NCI-H1694 treated with DMSO at 0.1 percent for 48 hours (cell line): ENCODE results near the gene TKTL1.
"Not testable (repeated sequence)": the region's sequence is repeated elsewhere in the genome, so short reads cannot be mapped to it uniquely, and the experiment has no call there.

Source experiments
- DNase-seq: peaks from one replicate; lab custom pipeline; 2025; lab: John Stamatoyannopoulos, UW

TKTL1 gene

GRCh38 chrX:154343620-154344019 lies 48.0 kb downstream of the TKTL1 start:
- not testable (repeated sequence) for DNase-seq

GRCh38 chrX:154348114-154348531 lies 52.5 kb downstream of the TKTL1 start:
- no peak for DNase-seq

- DNase-seq, result no peak
Observed at GRCh38 chrX:154348646-154349358, 53.2 kb downstream of the TKTL1 start.

GRCh38 chrX:154349359-154349935 lies 53.9 kb downstream of the TKTL1 start:
- DNase-seq, result no peak

- DNase-seq, result no peak
Observed at GRCh38 chrX:154349979-154350378, 54.4 kb downstream of the TKTL1 start.

- DNase-seq, result no peak
Observed at GRCh38 chrX:154350429-154351182, 55.0 kb downstream of the TKTL1 start.

GRCh38 chrX:154351183-154352011 lies 55.8 kb downstream of the TKTL1 start:
- no peak for DNase-seq

GRCh38 chrX:154352012-154352401 lies 56.4 kb downstream of the TKTL1 start:
- no peak for DNase-seq

GRCh38 chrX:154352466-154352865 lies 56.9 kb downstream of the TKTL1 start:
- DNase-seq, result no peak

- DNase-seq, result no peak
Observed at GRCh38 chrX:154353172-154353843, 57.7 kb downstream of the TKTL1 start.

- DNase-seq, result no peak
Observed at GRCh38 chrX:154354013-154354412, 58.4 kb downstream of the TKTL1 start.

GRCh38 chrX:154354516-154354915 lies 58.9 kb downstream of the TKTL1 start:
- no peak for DNase-seq

- DNase-seq, result no peak
Observed at GRCh38 chrX:154355094-154355775, 59.6 kb downstream of the TKTL1 start.

GRCh38 chrX:154355776-154356140 lies 60.2 kb downstream of the TKTL1 start:
- DNase-seq, result no peak

GRCh38 chrX:154356596-154356995 lies 61.0 kb downstream of the TKTL1 start:
- DNase-seq, result no peak

GRCh38 chrX:154357205-154357604 lies 61.6 kb downstream of the TKTL1 start:
- DNase-seq, result no peak

GRCh38 chrX:154358011-154358410 lies 62.4 kb downstream of the TKTL1 start:
- DNase-seq, result no peak

GRCh38 chrX:154358829-154359228 lies 63.2 kb downstream of the TKTL1 start:
- DNase-seq, result no peak

GRCh38 chrX:154359362-154360154 lies 64.0 kb downstream of the TKTL1 start:
- no peak for DNase-seq

GRCh38 chrX:154360155-154360713 lies 64.6 kb downstream of the TKTL1 start:
- no peak for DNase-seq
